T-helper 2 cell treated with Interferon-gamma antibody and Interleukin-4, amounts not matched to agents 5 μg/mL and 100 μg/mL, for 36 hours (primary cell): ENCODE measurements around the gene DIRAS2.
A peak's percentile ranks its signal among the peaks of the same experiment; 100 is the strongest.
"Not testable (repeated sequence)": the region's sequence is repeated elsewhere in the genome, so short reads cannot be mapped to it uniquely, and the experiment has no call there.

Source experiments
- DNase-seq: peaks from one replicate; pipeline ENCODE4 v3.0.0; 2021; ENCODE audit warnings: low spot score
- H3K27ac Mint-ChIP-seq: one replicate; pipeline ENCODE4 v1.8.0; 2021; ENCODE audit warnings: mild to moderate bottlenecking, mixed read lengths
- H3K27me3 Mint-ChIP-seq: one replicate; pipeline ENCODE4 v1.8.0; 2021; ENCODE audit warnings: low read depth, mixed read lengths
- H3K36me3 Mint-ChIP-seq: one replicate; pipeline ENCODE4 v1.8.0; 2021; ENCODE audit warnings: low read depth, mixed read lengths
- H3K4me1 Mint-ChIP-seq: one replicate; pipeline ENCODE4 v1.8.0; 2021; ENCODE audit warnings: low read depth, mixed read lengths
- H3K4me3 Mint-ChIP-seq: one replicate; pipeline ENCODE4 v1.8.0; 2022; ENCODE audit warnings: mild to moderate bottlenecking, moderate library complexity, mixed read lengths
- H3K9me3 Mint-ChIP-seq: one replicate; pipeline ENCODE4 v1.8.0; 2021; ENCODE audit warnings: mixed read lengths

The DIRAS2 gene, protein sequence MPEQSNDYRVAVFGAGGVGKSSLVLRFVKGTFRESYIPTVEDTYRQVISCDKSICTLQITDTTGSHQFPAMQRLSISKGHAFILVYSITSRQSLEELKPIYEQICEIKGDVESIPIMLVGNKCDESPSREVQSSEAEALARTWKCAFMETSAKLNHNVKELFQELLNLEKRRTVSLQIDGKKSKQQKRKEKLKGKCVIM

DNA sequence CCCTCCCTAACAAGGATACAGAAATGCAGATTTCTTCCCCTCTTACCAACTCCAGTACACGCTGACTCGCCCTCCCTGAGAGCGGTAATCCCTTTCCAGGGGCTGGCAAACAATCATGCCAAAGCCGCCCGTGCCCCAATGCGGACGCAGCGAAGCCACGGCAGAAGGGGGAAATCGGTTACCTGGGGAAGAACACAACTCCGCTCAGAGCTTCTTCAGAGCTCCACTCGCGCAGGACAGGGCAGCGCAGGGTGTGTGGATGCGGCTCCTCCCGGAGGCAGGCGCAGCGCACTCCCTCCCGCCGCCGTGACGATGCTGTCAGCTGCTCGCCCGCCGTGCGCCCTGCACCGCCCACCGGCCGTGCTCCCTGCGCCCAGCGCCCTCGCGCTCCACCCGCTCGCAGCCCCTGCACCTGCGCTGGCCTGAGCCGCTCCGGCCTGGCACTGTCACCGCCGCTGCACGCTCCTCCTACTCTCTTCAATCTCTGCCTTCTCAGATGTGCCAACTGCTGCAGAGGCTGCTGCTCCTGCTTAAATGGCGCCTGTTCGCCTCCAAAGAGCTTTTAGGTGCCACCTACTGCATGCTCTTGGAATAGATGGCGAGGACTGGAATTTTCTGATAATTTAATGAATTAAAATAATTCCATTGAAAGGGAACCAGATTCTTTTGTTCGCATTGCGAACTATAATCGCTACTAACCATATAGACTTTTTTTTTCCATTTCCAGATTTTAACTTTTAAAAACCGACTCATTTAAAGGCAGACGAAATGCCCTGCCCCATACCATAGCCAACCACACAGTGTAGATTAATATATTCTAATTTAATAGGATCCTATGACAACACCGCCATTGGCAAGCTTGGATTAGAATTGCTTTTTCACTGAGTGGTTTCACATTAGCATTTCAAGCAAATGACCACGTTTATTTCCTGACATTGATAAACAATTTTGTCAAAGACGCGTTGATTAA, at the start of gene DIRAS2:
TSS of gene DIRAS2 (minus strand) at position 255 of the 970 bp plus-strand sequence. CDS start 28,997 bp downstream, outside the sequence.
- Mint-ChIP-seq H3K4me3 (peak within 1 kb of the TSS; percentile 46), H3K36me3 (no peaks in the 10 kb centered on the region), H3K9me3 (no peaks in the 10 kb centered on the region), H3K27ac (no peak within 1 kb of the TSS), H3K4me1 (peaks cover 3% of the 10 kb centered on the region), H3K27me3 (peaks cover 63% of the 10 kb centered on the region)
- DNase-seq: no peak

DNA sequence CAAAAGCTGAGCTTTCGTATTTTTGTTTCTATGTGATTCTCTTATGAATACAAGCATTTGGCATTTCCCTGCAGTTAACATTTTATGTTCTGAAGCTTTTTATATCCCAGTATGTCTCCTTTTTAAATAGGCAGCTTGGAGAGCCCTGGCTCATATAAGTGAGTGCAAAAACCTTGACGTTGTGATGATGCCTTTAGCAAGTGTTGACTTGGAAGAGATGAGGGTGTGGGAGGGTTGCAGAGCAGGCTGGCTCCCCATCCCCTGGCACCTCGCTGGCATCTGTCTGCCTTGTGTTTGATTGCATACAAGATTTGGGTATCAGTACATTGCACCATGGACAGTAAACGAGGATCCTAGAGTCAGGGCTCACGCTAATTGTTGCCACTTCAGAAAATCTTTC, 42.1 kb upstream of the DIRAS2 start:
- Mint-ChIP-seq H3K27me3 (peaks cover 10% of the 10 kb centered on the region), H3K27ac (no peak overlapping the region), H3K9me3 (no peaks in the 10 kb centered on the region), H3K36me3 (no peaks in the 10 kb centered on the region), H3K4me1 (no peaks in the 10 kb centered on the region), H3K4me3 (no peak overlapping the region)
- no peak for DNase-seq

GRCh38 chr9:90684106-90684505, 41.5 kb upstream of the DIRAS2 start:
- Mint-ChIP-seq H3K9me3 (no peaks in the 10 kb centered on the region), H3K4me3 (no peak overlapping the region), H3K27me3 (peaks cover 11% of the 10 kb centered on the region), H3K4me1 (no peaks in the 10 kb centered on the region), H3K36me3 (no peaks in the 10 kb centered on the region), H3K27ac (no peak overlapping the region)
- no peak for DNase-seq

- DNase-seq: no peak
- peaks cover 10% of the 10 kb centered on the region for H3K27me3 Mint-ChIP-seq
- no peak overlapping the region for H3K27ac Mint-ChIP-seq
- H3K4me1 Mint-ChIP-seq: no peaks in the 10 kb centered on the region
- H3K9me3 Mint-ChIP-seq: no peaks in the 10 kb centered on the region
- H3K4me3 Mint-ChIP-seq: no peak overlapping the region
- H3K36me3 Mint-ChIP-seq: no peaks in the 10 kb centered on the region
Measured at GRCh38 chr9:90680534-90680933, 37.9 kb upstream of the DIRAS2 start.

- DNase-seq: no peak
- Mint-ChIP-seq H3K9me3 (no peaks in the 10 kb centered on the region), H3K36me3 (no peaks in the 10 kb centered on the region), H3K27me3 (peaks cover 19% of the 10 kb centered on the region), H3K4me3 (no peak overlapping the region), H3K27ac (no peak overlapping the region), H3K4me1 (peaks cover 6% of the 10 kb centered on the region)
Measured at GRCh38 chr9:90665072-90665471, 22.4 kb upstream of the DIRAS2 start.

DNA sequence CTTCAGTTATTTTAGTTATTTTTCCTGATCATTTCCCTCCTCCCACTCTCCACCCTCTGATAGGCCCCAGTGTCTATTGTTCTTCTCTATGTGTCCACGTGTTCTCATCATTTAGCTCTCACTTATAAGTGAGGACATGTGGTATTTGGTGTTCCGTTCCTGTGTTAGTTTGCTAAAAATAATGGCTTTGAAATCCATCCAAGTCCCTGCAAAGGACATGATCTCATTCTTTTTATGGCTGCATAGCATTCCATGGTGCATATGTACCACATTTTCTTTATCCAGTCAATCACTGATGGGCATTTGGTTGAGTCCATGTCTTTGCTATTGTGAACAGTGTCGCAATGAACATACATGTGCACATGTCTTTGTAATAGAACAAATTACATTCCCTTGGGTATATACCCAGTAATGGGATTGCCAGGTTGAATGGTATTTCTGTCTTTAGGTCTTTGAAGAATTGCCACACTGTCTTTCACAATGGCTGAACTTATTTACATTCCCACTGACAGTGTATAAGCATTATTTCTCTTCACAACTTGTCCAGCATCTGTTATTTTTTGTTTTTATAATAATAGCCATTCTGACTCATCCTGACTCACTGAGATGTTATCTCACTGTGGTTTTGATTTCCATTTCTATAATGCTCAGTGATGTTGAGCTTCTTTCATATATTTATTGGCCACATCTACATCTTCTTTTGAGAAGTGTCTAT, 17.2 kb upstream of the DIRAS2 start:
- no peaks in the 10 kb centered on the region for H3K36me3 Mint-ChIP-seq
- peaks cover 20% of the 10 kb centered on the region for H3K27me3 Mint-ChIP-seq
- H3K27ac Mint-ChIP-seq: no peak overlapping the region
- H3K4me3 Mint-ChIP-seq: no peak overlapping the region
- peaks cover 6% of the 10 kb centered on the region for H3K4me1 Mint-ChIP-seq
- H3K9me3 Mint-ChIP-seq: no peaks in the 10 kb centered on the region
- DNase-seq: no peak

DNA sequence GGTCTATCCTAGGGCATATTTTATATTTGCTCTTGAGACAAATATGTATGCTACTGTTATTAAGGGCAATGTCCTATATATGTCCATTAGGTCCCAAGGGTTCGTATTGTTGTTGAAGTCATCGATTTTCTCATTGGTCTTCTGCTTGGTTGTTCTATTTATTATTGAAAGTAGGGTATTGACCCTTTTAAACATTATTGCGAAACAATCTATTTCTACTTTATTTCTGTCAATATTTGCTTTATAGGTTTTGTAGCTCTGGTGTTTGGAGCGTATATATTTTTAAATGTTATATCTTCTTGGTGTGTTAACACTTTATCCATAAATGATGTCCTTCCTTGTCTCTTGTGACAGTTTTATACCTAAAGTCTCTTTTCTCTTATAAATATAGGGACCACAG, 16.2 kb upstream of the DIRAS2 start:
- no peak overlapping the region for H3K4me3 Mint-ChIP-seq
- H3K36me3 Mint-ChIP-seq: no peaks in the 10 kb centered on the region
- no peak for DNase-seq
- H3K27me3 Mint-ChIP-seq: peaks cover 21% of the 10 kb centered on the region
- peaks cover 6% of the 10 kb centered on the region for H3K4me1 Mint-ChIP-seq
- H3K9me3 Mint-ChIP-seq: no peaks in the 10 kb centered on the region
- no peak overlapping the region for H3K27ac Mint-ChIP-seq

DNA sequence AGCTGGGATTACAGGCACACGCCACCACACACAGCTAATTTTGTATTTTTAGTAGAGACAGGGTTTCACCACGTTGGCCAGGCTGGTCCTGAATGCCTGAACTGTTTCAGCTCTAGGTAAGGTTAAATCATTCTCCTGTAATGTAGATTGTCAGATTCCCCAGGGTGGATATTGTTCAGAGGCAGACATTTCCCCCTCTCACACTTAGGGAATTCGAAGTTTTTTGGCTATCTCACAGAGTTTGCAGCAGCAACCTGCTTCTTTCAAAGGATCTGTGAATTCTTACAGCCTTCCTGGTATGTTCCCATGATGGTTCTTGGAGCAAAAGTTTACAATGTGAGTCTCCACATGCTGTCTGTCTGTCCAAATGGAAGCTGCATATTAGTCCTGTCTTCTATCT, 15.6 kb upstream of the DIRAS2 start:
- no peaks in the 10 kb centered on the region for H3K36me3 Mint-ChIP-seq
- no peak overlapping the region for H3K4me3 Mint-ChIP-seq
- H3K27ac Mint-ChIP-seq: no peak overlapping the region
- no peaks in the 10 kb centered on the region for H3K9me3 Mint-ChIP-seq
- H3K27me3 Mint-ChIP-seq: peaks cover 17% of the 10 kb centered on the region
- H3K4me1 Mint-ChIP-seq: peaks cover 6% of the 10 kb centered on the region
- DNase-seq: no peak

DNA sequence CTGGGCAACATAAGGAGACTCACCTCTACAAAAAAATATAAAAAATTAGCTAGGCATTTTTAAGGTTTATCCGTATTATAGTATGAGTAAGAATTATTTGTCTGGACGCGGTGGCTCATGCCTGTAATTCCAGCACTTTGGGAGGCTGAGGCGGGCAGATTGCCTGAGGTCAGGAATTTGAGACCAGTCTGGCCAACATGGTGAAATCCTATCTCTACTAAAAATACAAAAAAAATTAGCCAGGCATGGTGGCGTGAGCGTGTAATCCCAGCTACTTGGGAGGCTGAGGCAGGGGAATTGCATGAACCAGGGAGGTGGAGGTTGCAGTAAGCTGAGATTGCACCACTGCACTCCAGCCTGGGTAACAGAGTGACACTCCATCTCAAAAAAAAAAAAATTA, 14.3 kb upstream of the DIRAS2 start:
- H3K4me3 Mint-ChIP-seq, H3K27me3 Mint-ChIP-seq, H3K9me3 Mint-ChIP-seq, DNase-seq, H3K36me3 Mint-ChIP-seq, H3K27ac Mint-ChIP-seq, H3K4me1 Mint-ChIP-seq: not testable (repeated sequence)

- Mint-ChIP-seq H3K36me3 (no peaks in the 10 kb centered on the region), H3K4me1 (no peaks in the 10 kb centered on the region), H3K27ac (no peak overlapping the region), H3K9me3 (peaks cover 17% of the 10 kb centered on the region), H3K27me3 (peaks cover 16% of the 10 kb centered on the region), H3K4me3 (no peak overlapping the region)
- no peak for DNase-seq
Measured at GRCh38 chr9:90651246-90651645, 8.6 kb upstream of the DIRAS2 start.

DNA sequence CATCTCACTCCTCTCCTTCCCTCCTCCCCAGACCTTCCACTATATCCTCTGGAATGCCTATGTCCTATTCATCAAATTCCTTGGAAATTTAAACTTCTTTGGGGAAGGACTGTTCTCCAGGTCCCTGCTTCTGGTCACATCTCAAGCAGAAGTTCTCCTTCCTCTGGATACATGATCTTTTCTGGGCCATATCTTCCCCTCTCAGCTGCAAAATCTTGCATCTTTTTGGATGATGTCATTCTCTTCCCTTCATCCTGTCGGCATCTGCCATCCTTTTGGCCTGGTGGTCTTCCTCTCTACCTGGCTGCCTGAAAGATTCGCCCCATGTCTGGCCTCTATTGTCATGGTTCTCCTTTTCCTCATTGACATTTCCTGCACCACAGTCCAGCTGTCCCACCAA, 5.2 kb upstream of the DIRAS2 start:
- Mint-ChIP-seq H3K4me1 (peaks cover 2% of the 10 kb centered on the region), H3K27me3 (peaks cover 42% of the 10 kb centered on the region), H3K36me3 (no peaks in the 10 kb centered on the region), H3K9me3 (peaks cover 17% of the 10 kb centered on the region), H3K4me3 (no peak overlapping the region), H3K27ac (no peak overlapping the region)
- no peak for DNase-seq

- Mint-ChIP-seq H3K27me3 (peaks cover 59% of the 10 kb centered on the region), H3K9me3 (peaks cover 10% of the 10 kb centered on the region), H3K4me1 (peaks cover 3% of the 10 kb centered on the region), H3K4me3 (no peak overlapping the region), H3K36me3 (no peaks in the 10 kb centered on the region), H3K27ac (no peak overlapping the region)
- no peak for DNase-seq
Measured at GRCh38 chr9:90645721-90646120, 3.1 kb upstream of the DIRAS2 start.

- no peak for DNase-seq
- Mint-ChIP-seq H3K36me3 (no peaks in the 10 kb centered on the region), H3K27ac (no peak overlapping the region), H3K9me3 (no peaks in the 10 kb centered on the region), H3K4me1 (peaks cover 3% of the 10 kb centered on the region), H3K4me3 (peak overlapping the region; percentile 43), H3K27me3 (peaks cover 63% of the 10 kb centered on the region)
Measured at GRCh38 chr9:90641884-90642487, 638 bp downstream of the DIRAS2 start.

- H3K36me3 Mint-ChIP-seq: no peaks in the 10 kb centered on the region
- DNase-seq: no peak
- H3K9me3 Mint-ChIP-seq: no peaks in the 10 kb centered on the region
- peaks cover 59% of the 10 kb centered on the region for H3K27me3 Mint-ChIP-seq
- no peak overlapping the region for H3K4me3 Mint-ChIP-seq
- H3K4me1 Mint-ChIP-seq: peaks cover 3% of the 10 kb centered on the region
- no peak overlapping the region for H3K27ac Mint-ChIP-seq
Measured at GRCh38 chr9:90641086-90641485, 1.5 kb downstream of the DIRAS2 start.
